ENCODE results near the gene KIAA1191. TPM values are rescaled to one million over a fixed set of nuclear protein-coding genes. Genes with fewer than 3 reads are reported as not detected.

Gene KIAA1191
- total and polyA plus RNA-seq, 3 donors from 2014 or later, result 34.9 to 60.3 (median 35.5) TPM

- no peak overlapping the region for H3K27ac ChIP-seq
- no peak for DNase-seq
- no peaks in the 10 kb centered on the region for H3K27me3 ChIP-seq
- no peaks in the 10 kb centered on the region for H3K9me3 ChIP-seq
- no peaks in the 10 kb centered on the region for H3K36me3 ChIP-seq (ENCODE audit: low read depth, missing control alignments)
- no peak overlapping the region for H3K4me3 ChIP-seq
- intact Hi-C loops (cut with DNase I; ENCODE audit: low total_unique reads), result no loop called here
- no peak for TF ChIP-seq POLR2A (IDR thresholded peaks at IDR 0.05)
- H3K4me1 ChIP-seq, result peaks cover 4% of the 10 kb centered on the region
- 81 to 84% methylated on average over 2 of the region's 2 CpGs for WGBS, 2 donors
Measured at GRCh38 chr5:176341325-176342157, 20.0 kb downstream of the KIAA1191 start.

GRCh38 chr5:176339304-176339703 lies 22.3 kb downstream of the KIAA1191 start:
- intact Hi-C loops (cut with DNase I; ENCODE audit: low total_unique reads), result no loop called here
- Histone ChIP-seq H3K4me1 (peaks cover 4% of the 10 kb centered on the region), H3K4me3 (no peak overlapping the region), H3K9me3 (no peaks in the 10 kb centered on the region), H3K36me3 (ENCODE audit: low read depth, missing control alignments) (no peaks in the 10 kb centered on the region), H3K27me3 (no peaks in the 10 kb centered on the region), H3K27ac (no peak overlapping the region)
- WGBS, 2 donors, result 92 to 96% methylated on average over 5 of the region's 5 CpGs
- TF ChIP-seq, protein P1, sequence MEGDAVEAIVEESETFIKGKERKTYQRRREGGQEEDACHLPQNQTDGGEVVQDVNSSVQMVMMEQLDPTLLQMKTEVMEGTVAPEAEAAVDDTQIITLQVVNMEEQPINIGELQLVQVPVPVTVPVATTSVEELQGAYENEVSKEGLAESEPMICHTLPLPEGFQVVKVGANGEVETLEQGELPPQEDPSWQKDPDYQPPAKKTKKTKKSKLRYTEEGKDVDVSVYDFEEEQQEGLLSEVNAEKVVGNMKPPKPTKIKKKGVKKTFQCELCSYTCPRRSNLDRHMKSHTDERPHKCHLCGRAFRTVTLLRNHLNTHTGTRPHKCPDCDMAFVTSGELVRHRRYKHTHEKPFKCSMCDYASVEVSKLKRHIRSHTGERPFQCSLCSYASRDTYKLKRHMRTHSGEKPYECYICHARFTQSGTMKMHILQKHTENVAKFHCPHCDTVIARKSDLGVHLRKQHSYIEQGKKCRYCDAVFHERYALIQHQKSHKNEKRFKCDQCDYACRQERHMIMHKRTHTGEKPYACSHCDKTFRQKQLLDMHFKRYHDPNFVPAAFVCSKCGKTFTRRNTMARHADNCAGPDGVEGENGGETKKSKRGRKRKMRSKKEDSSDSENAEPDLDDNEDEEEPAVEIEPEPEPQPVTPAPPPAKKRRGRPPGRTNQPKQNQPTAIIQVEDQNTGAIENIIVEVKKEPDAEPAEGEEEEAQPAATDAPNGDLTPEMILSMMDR (IDR thresholded peaks at IDR 0.05), result no peak
- DNase-seq, result no peak

DNA sequence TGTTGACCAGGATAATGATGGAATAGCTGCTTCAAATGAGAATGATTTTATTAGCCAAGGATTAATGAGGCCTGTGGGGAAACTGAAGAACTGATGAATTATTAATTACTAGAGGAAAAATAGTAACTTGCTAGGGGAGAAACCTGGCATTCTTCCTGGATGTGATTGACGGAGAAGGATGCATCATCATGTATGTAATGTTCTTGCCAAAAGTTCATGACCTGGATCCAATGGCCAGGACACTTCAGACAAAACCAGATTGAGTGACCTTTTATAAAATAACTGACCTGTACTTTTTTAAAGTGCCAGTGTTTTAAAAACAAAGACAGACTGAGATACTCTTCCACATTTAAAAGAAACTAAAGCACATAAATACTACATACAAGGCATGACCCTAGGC lies 23.7 kb downstream of the KIAA1191 start:
- intact Hi-C loops (cut with DNase I; ENCODE audit: low total_unique reads), result no loop called here
- Histone ChIP-seq H3K4me3 (no peak overlapping the region), H3K27me3 (no peaks in the 10 kb centered on the region), H3K27ac (peak overlapping the region in 1 of 2 donors; percentile 4), H3K36me3 (ENCODE audit: low read depth, missing control alignments) (no peaks in the 10 kb centered on the region), H3K4me1 (peaks cover 4% of the 10 kb centered on the region), H3K9me3 (no peaks in the 10 kb centered on the region)
- 42 to 54% methylated on average over 1 of the region's 1 CpG for WGBS, 2 donors
- TF ChIP-seq, protein P1 (IDR thresholded peaks at IDR 0.05), result no peak
- no peak for TF ChIP-seq POLR2A (IDR thresholded peaks at IDR 0.05)
- DNase-seq, result no peak

DNA sequence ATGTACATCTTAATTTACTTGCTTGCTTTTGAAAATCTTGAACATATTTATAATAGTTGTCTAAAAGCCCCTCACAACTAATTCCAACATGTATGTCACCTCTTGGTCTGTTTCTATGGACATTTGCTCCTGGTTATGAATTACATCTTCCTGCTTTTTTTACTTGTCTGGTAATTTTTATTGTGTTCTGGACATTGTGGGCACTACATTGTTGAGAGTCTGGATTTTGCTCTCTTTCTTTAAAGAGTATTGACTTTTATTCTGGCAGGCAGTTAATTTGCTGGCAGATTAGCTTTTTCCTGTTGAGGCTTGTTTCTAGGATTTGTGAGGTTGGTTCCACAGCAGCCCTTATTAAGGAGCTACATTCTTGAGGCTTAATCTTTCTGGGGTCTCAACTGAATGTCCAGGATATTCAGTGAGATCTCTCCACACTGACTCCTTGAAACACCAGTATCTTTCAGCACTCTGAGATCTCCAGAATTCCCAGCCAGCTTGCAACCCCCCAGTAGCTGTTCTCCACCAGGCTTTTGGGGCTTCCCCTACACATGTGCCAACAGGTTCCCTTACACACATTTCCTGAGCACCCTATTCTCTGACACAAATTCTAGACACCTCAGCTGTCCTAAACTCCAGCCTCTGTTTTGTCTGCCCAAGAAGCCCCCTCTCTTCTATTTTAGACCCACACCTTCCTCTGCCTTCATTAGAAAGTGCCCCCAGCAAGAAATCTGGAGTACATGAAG lies 27.4 kb downstream of the KIAA1191 start:
- no peaks in the 10 kb centered on the region for H3K9me3 ChIP-seq
- TF ChIP-seq, protein P1 (IDR thresholded peaks at IDR 0.05), result no peak
- TF ChIP-seq POLR2A (IDR thresholded peaks at IDR 0.05), result no peak
- H3K27me3 ChIP-seq, result no peaks in the 10 kb centered on the region
- H3K4me3 ChIP-seq, result no peak overlapping the region
- peaks cover 4% of the 10 kb centered on the region for H3K4me1 ChIP-seq
- intact Hi-C loops (cut with DNase I; ENCODE audit: low total_unique reads), result no loop called here
- no peaks in the 10 kb centered on the region for H3K36me3 ChIP-seq (ENCODE audit: low read depth, missing control alignments)
- H3K27ac ChIP-seq, result no peak overlapping the region
- DNase-seq, result no peak

- intact Hi-C loops (cut with DNase I; ENCODE audit: low total_unique reads), result no loop called here
- DNase-seq, result no peak
- TF ChIP-seq, protein P1 (IDR thresholded peaks at IDR 0.05), result no peak
- TF ChIP-seq POLR2A (IDR thresholded peaks at IDR 0.05), result no peak
- Histone ChIP-seq H3K36me3 (ENCODE audit: low read depth, missing control alignments) (no peaks in the 10 kb centered on the region), H3K27ac (no peak overlapping the region), H3K4me1 (peaks cover 12% of the 10 kb centered on the region), H3K9me3 (no peaks in the 10 kb centered on the region), H3K4me3 (no peak overlapping the region), H3K27me3 (no peaks in the 10 kb centered on the region)
- WGBS, 2 donors, result 90 to 99% methylated on average over 3 of the region's 3 CpGs
Measured at GRCh38 chr5:176320577-176320976, 41.0 kb downstream of the KIAA1191 start.
